ENCODE data around the gene CNBP. TPM values are rescaled to one million over a fixed set of nuclear protein-coding genes. Genes with fewer than 3 reads are reported as not detected.

The CNBP gene
- total and polyA plus RNA-seq, 2 of the 4 experiments (the other 2 are of a cell fraction), result 217 to 223 TPM

DNA sequence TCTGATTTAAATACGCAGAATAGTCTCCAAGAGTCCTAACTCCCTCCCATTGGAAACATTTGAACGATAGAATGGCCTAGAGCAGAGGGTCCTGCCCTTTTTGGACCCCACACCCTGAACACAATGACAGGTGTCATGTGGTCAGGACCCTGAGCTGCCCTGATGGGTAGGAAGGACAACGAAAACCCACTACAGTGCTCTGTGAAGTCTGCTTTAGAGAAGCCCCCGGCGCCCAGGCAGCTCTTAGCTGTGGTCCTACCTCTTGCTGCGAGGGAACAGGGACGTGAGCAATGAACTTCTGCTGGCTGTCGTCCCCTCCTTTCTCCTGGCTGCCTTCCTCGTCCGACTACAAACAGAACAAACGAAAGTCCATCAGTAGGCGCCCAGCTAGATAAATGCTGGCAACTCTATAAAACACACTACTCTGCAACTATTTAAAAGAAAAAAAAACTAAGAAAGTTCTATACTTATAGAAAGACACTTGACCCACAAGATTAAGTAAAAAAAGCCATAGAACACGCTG is 53.3 kb downstream of the CNBP start:
- H3K4me1 ChIP-seq (ENCODE audit: control insufficient read depth, insufficient read depth, low read length), result peaks cover 8% of the 10 kb centered on the region; the same call in 1 of the 2 replicates
- no peak overlapping the region for H3K27ac ChIP-seq (ENCODE audit: insufficient read depth, low read length)
- no peak overlapping the region for H3K4me3 ChIP-seq (ENCODE audit: insufficient read depth, low read depth, low read length)
- H3K36me3 ChIP-seq (ENCODE audit: control insufficient read depth, insufficient read depth, low read length), result peaks cover 46% of the 10 kb centered on the region
- CTCF ChIA-PET, result interaction anchor here (0.6 to 0.7 kb wide), 2 partner anchors 107 to 255 kb away, joined by 3 read pairs; no protein-coding TSS in a partner anchor
- dilution Hi-C loops (cut with HindIII; ENCODE audit: low sequenced_read_pairs, unreplicated experiment), result no loop called here
- H3K9me1 ChIP-seq (ENCODE audit: insufficient read depth, low read length), result no peaks in the 10 kb centered on the region
- no peak overlapping the region for H2AFZ ChIP-seq (replicated peaks; ENCODE audit: low read length, poor library complexity)
- H3K9ac ChIP-seq (ENCODE audit: low read depth, low read length), result no peak overlapping the region
- in situ Hi-C loops (cut with MboI; ENCODE audit: low sequenced_read_pairs), result no loop called here
- no peak overlapping the region for H2AK5ac ChIP-seq (ENCODE audit: low read depth, low read length)
- DNase-seq (no peak), ATAC-seq (ENCODE audit: low read depth) (no peak)
- H2BK15ac ChIP-seq (ENCODE audit: low read depth, low read length), result no peak overlapping the region
- H2BK120ac ChIP-seq (ENCODE audit: low read depth, low read length), result no peak overlapping the region
- H3K4me2 ChIP-seq (ENCODE audit: low read depth, low read length), result no peak overlapping the region
- H3K18ac ChIP-seq (ENCODE audit: low read depth, low read length), result no peak overlapping the region
- H4K8ac ChIP-seq (ENCODE audit: low read depth in 2 of 2, low read length in 2 of 2), result no peak overlapping the region
- H2BK20ac ChIP-seq (ENCODE audit: low read depth, low read length), result no peak overlapping the region
- H3K27me3 ChIP-seq (ENCODE audit: control insufficient read depth, insufficient read depth, low read length), result no peaks in the 10 kb centered on the region
- no peaks in the 10 kb centered on the region for H3K9me3 ChIP-seq (ENCODE audit: control insufficient read depth, insufficient read depth, low read length)
- intact Hi-C loops (cut with micrococcal nuclease), result no loop called here
- H3K23ac ChIP-seq (ENCODE audit: low read depth, low read length), result no peak overlapping the region
- no peak overlapping the region for H4K5ac ChIP-seq (ENCODE audit: low read depth, low read length)
- H4K20me1 ChIP-seq (ENCODE audit: insufficient read depth, low read length), result no peaks in the 10 kb centered on the region
- H3K56ac ChIP-seq (ENCODE audit: extremely low read depth, insufficient read depth, low read length), result no peak overlapping the region
- POLR2A ChIA-PET (ENCODE audit: unreplicated experiment), result no interaction called here
- TF ChIP-seq BHLHE40 (IDR thresholded peaks at IDR 0.05; ENCODE audit: low read depth, low read length), result no peak
- no peak for TF ChIP-seq NFE2L2 (IDR thresholded peaks at IDR 0.05; ENCODE audit: low read depth, low read length)
- TF ChIP-seq CEBPB (IDR thresholded peaks at IDR 0.05; ENCODE audit: low read depth, low read length), result no peak
- TF ChIP-seq, protein P1, sequence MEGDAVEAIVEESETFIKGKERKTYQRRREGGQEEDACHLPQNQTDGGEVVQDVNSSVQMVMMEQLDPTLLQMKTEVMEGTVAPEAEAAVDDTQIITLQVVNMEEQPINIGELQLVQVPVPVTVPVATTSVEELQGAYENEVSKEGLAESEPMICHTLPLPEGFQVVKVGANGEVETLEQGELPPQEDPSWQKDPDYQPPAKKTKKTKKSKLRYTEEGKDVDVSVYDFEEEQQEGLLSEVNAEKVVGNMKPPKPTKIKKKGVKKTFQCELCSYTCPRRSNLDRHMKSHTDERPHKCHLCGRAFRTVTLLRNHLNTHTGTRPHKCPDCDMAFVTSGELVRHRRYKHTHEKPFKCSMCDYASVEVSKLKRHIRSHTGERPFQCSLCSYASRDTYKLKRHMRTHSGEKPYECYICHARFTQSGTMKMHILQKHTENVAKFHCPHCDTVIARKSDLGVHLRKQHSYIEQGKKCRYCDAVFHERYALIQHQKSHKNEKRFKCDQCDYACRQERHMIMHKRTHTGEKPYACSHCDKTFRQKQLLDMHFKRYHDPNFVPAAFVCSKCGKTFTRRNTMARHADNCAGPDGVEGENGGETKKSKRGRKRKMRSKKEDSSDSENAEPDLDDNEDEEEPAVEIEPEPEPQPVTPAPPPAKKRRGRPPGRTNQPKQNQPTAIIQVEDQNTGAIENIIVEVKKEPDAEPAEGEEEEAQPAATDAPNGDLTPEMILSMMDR (conservative IDR thresholded peaks at IDR 0.05; ENCODE audit: low read depth, low read length), result no peak
- H3K4ac ChIP-seq (ENCODE audit: low read depth, low read length), result no peak overlapping the region
- no CpG with 5 or more reads among the region's 13 CpGs for WGBS, 2 experiments (ENCODE audit: extremely low coverage in 2 of 2, insufficient read length in 1 of 2)
- H4K91ac ChIP-seq (ENCODE audit: insufficient read depth, low read depth, low read length), result no peak overlapping the region
- H3K14ac ChIP-seq (replicated peaks; ENCODE audit: low read depth, low read length), result no peak overlapping the region
- no peak overlapping the region for H2AK9ac ChIP-seq (replicated peaks; ENCODE audit: low read depth, low read length, poor library complexity)
- no TSS peak for BruUV-seq (replicated peaks)
- no peaks in the 10 kb centered on the region; a peak in 1 of 4 replicates for H3K79me1 ChIP-seq (ENCODE audit: low read depth in 1 of 2, low read length in 2 of 2)
- no peak overlapping the region for H2BK5ac ChIP-seq (ENCODE audit: low read depth, low read length, poor library complexity, severe bottlenecking)
